Loucy (cell line): ENCODE data around the gene TMEM245.

Experiments
- H2AFZ ChIP-seq: fragments of 200-600 bp; sonication (generic); 2 replicates; pipeline ENCODE4 v1.6.0; 2016; ENCODE audit warnings: antibody characterized with exemption, mild to moderate bottlenecking, low read length, moderate library complexity
- H3F3A ChIP-seq: fragments of 200-600 bp; 2 replicates; pipeline ENCODE4 v1.6.0; 2016; ENCODE audit warnings: antibody characterized with exemption, low read depth, mild to moderate bottlenecking
- H3K27me3 ChIP-seq: fragments of 200-600 bp; sonication (generic); 2 replicates; pipeline ENCODE4 v1.6.1; 2014; ENCODE audit warnings: low read length, mild to moderate bottlenecking; ENCODE audit not compliant: insufficient read depth, poor library complexity, severe bottlenecking
- H3K36me3 ChIP-seq: fragments of 200-600 bp; sonication (generic); 2 replicates; pipeline ENCODE4 v1.6.1; 2016; ENCODE audit warnings: low read length; ENCODE audit not compliant: insufficient read depth
- H3K4me1 ChIP-seq: fragments of 200-600 bp; sonication (generic); 2 replicates; pipeline ENCODE4 v1.5.1; 2014; ENCODE audit warnings: low read length, mild to moderate bottlenecking; ENCODE audit not compliant: insufficient read depth, poor library complexity, severe bottlenecking
- H3K4me2 ChIP-seq: fragments of 200-600 bp; sonication (generic); 2 replicates; pipeline ENCODE4 v1.6.0; 2014; ENCODE audit warnings: antibody characterized with exemption, low read length, low read depth, mild to moderate bottlenecking; ENCODE audit not compliant: poor library complexity, severe bottlenecking
- H3K4me3 ChIP-seq: fragments of 200-600 bp; sonication (generic); 2 replicates; pipeline ENCODE4 v1.5.1; 2014; ENCODE audit warnings: low read length, mild to moderate bottlenecking, mixed read lengths; ENCODE audit not compliant: poor library complexity, severe bottlenecking
- H3K79me2 ChIP-seq: fragments of 200-600 bp; sonication (generic); 2 replicates; pipeline ENCODE4 v1.6.1; 2014; ENCODE audit warnings: low read length; ENCODE audit not compliant: insufficient read depth
- H3K9ac ChIP-seq: fragments of 200-600 bp; sonication (generic); 2 replicates; pipeline ENCODE4 v1.6.0; 2014; ENCODE audit warnings: mild to moderate bottlenecking, low read depth, low read length, moderate library complexity; ENCODE audit not compliant: poor library complexity, severe bottlenecking
- H3K9me2 ChIP-seq: fragments of 200-600 bp; sonication (generic); replicated peaks from 2 replicates; pipeline ENCODE4 v1.6.1; 2016; ENCODE audit warnings: low read depth, low read length, mixed read lengths
- H3K9me3 ChIP-seq: fragments of 200-600 bp; sonication (generic); 2 replicates; pipeline ENCODE4 v1.6.1; 2014; ENCODE audit warnings: mild to moderate bottlenecking, antibody characterized with exemption, low read length, low read depth; ENCODE audit not compliant: insufficient read depth
- H4K20me1 ChIP-seq: fragments of 200-600 bp; sonication (generic); 2 replicates; pipeline ENCODE4 v1.6.0; 2014; ENCODE audit warnings: antibody characterized with exemption, low read length, mild to moderate bottlenecking; ENCODE audit not compliant: insufficient read depth, poor library complexity, severe bottlenecking
- CTCF ChIP-seq: fragments of 200-600 bp; sonication (generic); conservative IDR thresholded peaks from 2 replicates; pipeline ENCODE4 v1.5.1; 2014; ENCODE audit warnings: mild to moderate bottlenecking, antibody characterized with exemption, low read length
- EZH2phosphoT487 ChIP-seq: fragments of 200-600 bp; IDR thresholded peaks from 2 replicates; pipeline ENCODE4 v1.6.1; 2018; ENCODE audit warnings: antibody characterized with exemption, mild to moderate bottlenecking, moderate library complexity, borderline replicate concordance

TMEM245 gene

GRCh38 chr9:109145051-109145450 lies 25.3 kb upstream of the TMEM245 start:
- Histone ChIP-seq H3K79me2 (no peaks in the 10 kb centered on the region), H3K4me1 (peaks cover 4% of the 10 kb centered on the region), H3K36me3 (no peaks in the 10 kb centered on the region), H4K20me1 (no peaks in the 10 kb centered on the region), H3K9ac (no peak overlapping the region), H3K27me3 (no peaks in the 10 kb centered on the region), H3K4me2 (no peak overlapping the region), H2AFZ (no peak overlapping the region), H3K9me2 (no peaks in the 10 kb centered on the region), H3F3A (no peaks in the 10 kb centered on the region), H3K4me3 (no peak overlapping the region), H3K9me3 (no peaks in the 10 kb centered on the region)
- TF ChIP-seq CTCF = no peak
- no peak for TF ChIP-seq EZH2phosphoT487

GRCh38 chr9:109143881-109144562 lies 24.3 kb upstream of the TMEM245 start:
- TF ChIP-seq EZH2phosphoT487 (no peak), CTCF (peak; percentile 57)
- Histone ChIP-seq H4K20me1 (no peaks in the 10 kb centered on the region), H3K9ac (no peak overlapping the region), H3K36me3 (no peaks in the 10 kb centered on the region), H3K79me2 (no peaks in the 10 kb centered on the region), H3F3A (no peaks in the 10 kb centered on the region), H3K4me3 (no peak overlapping the region), H3K4me2 (peak overlapping the region; percentile 55), H3K9me2 (no peaks in the 10 kb centered on the region), H2AFZ (peak overlapping the region; percentile 50; the same call in 1 of the 2 replicates), H3K27me3 (no peaks in the 10 kb centered on the region), H3K4me1 (peaks cover 4% of the 10 kb centered on the region), H3K9me3 (no peaks in the 10 kb centered on the region)

GRCh38 chr9:109141375-109141774 lies 21.6 kb upstream of the TMEM245 start:
- H3K4me2 ChIP-seq = no peak overlapping the region
- no peaks in the 10 kb centered on the region for H3K36me3 ChIP-seq
- H3K27me3 ChIP-seq = no peaks in the 10 kb centered on the region
- H4K20me1 ChIP-seq = no peaks in the 10 kb centered on the region
- no peaks in the 10 kb centered on the region for H3K79me2 ChIP-seq
- TF ChIP-seq CTCF = no peak
- no peak for TF ChIP-seq EZH2phosphoT487
- no peaks in the 10 kb centered on the region for H3F3A ChIP-seq
- no peak overlapping the region for H2AFZ ChIP-seq
- H3K9me3 ChIP-seq = no peaks in the 10 kb centered on the region
- no peaks in the 10 kb centered on the region for H3K9me2 ChIP-seq
- H3K9ac ChIP-seq = no peak overlapping the region
- H3K4me1 ChIP-seq = peaks cover 4% of the 10 kb centered on the region
- no peak overlapping the region for H3K4me3 ChIP-seq
